Neural progenitor cell (in vitro differentiated cells): ENCODE measurements around the gene INMT. TPM values are rescaled to one million over a fixed set of nuclear protein-coding genes. Genes with fewer than 3 reads are reported as not detected.

Source experiments
- DNase-seq: peaks from one replicate; pipeline ENCODE4 v3.0.0-alpha.2; 2016; ENCODE audit warnings: low spot score
- H2AFZ ChIP-seq: fragments of 200-600 bp; sonication (generic); replicated peaks from 2 replicates; pipeline ENCODE4 v1.6.1; 2016; ENCODE audit warnings: antibody characterized with exemption
- H3F3A ChIP-seq: fragments of 200-600 bp; sonication (generic); 2 replicates; pipeline ENCODE4 v1.6.1; 2016; ENCODE audit warnings: antibody characterized with exemption, low read depth
- H3K27ac ChIP-seq: fragments of 200-600 bp; sonication (generic); 2 replicates; pipeline ENCODE4 v1.5.1; 2016; ENCODE audit warnings: mild to moderate bottlenecking
- H3K27me3 ChIP-seq: fragments of 200-600 bp; sonication (generic); 2 replicates; pipeline ENCODE4 v1.6.1; 2016; ENCODE audit warnings: mild to moderate bottlenecking, moderate library complexity
- H3K36me3 ChIP-seq: fragments of 200-600 bp; sonication (generic); 2 replicates; pipeline ENCODE4 v1.5.1; 2016
- H3K4me1 ChIP-seq: fragments of 200-600 bp; sonication (generic); 2 replicates; pipeline ENCODE4 v1.6.1; 2016; ENCODE audit warnings: mixed run types
- H3K4me2 ChIP-seq: fragments of 200-600 bp; sonication (generic); 2 replicates; pipeline ENCODE4 v1.6.1; 2016
- H3K4me3 ChIP-seq: fragments of 200-600 bp; sonication (generic); 2 replicates; pipeline ENCODE4 v1.5.1; 2016
- H3K79me2 ChIP-seq: fragments of 200-600 bp; sonication (generic); 2 replicates; pipeline ENCODE4 v1.6.1; 2016; ENCODE audit warnings: low read depth
- H3K9ac ChIP-seq: fragments of 200-600 bp; sonication (generic); 2 replicates; pipeline ENCODE4 v1.6.1; 2016
- H3K9me3 ChIP-seq: fragments of 200-600 bp; sonication (generic); 2 replicates; pipeline ENCODE4 v1.5.1; 2016; ENCODE audit warnings: low read depth
- H4K20me1 ChIP-seq: fragments of 200-600 bp; sonication (generic); 2 replicates; pipeline ENCODE4 v1.6.1; 2016; ENCODE audit warnings: low read depth
- H3K27ac Mint-ChIP-seq: 3 replicates; pipeline ENCODE4 v1.8.0; 2021; ENCODE audit warnings: mixed read lengths
- H3K27me3 Mint-ChIP-seq: 2 replicates; pipeline ENCODE4 v1.8.0; 2022; ENCODE audit warnings: low read depth, mild to moderate bottlenecking, inconsistent platforms, moderate library complexity, mixed read lengths; ENCODE audit not compliant: insufficient read depth
- H3K36me3 Mint-ChIP-seq: 3 replicates; pipeline ENCODE4 v1.8.0; 2021; ENCODE audit warnings: mixed read lengths
- H3K4me1 Mint-ChIP-seq: 3 replicates; pipeline ENCODE4 v1.8.0; 2021; ENCODE audit warnings: mixed read lengths
- H3K4me3 Mint-ChIP-seq: 3 replicates; pipeline ENCODE4 v1.8.0; 2021; ENCODE audit warnings: mild to moderate bottlenecking, moderate library complexity, mixed read lengths
- H3K9me3 Mint-ChIP-seq: 3 replicates; pipeline ENCODE4 v1.8.0; 2020; ENCODE audit warnings: mixed read lengths
- CTCF ChIP-seq: fragments of 200-600 bp; sonication (generic); IDR thresholded peaks from 2 replicates; pipeline ENCODE4 v1.5.1; 2017; ENCODE audit warnings: antibody characterized with exemption, mild to moderate bottlenecking
- EZH2 ChIP-seq: fragments of 200-600 bp; sonication (generic); IDR thresholded peaks from 2 replicates; pipeline ENCODE4 v1.6.1; 2017; ENCODE audit warnings: antibody characterized with exemption, mild to moderate bottlenecking, moderate library complexity
- EZH2phosphoT487 ChIP-seq: fragments of 200-600 bp; sonication (generic); IDR thresholded peaks from 2 replicates; pipeline ENCODE4 v1.6.1; 2017; ENCODE audit warnings: antibody characterized with exemption
- total RNA-seq: library from RNA; depleted of rRNA; stranded (reverse); fragments of >200 nt; gene quantifications from 2 replicates; pipeline ENCODE4 v1.2.3, GENCODE V29; 2015; ENCODE audit warnings: low replicate concordance

The INMT gene
- total RNA-seq, 1 donor from 2014 or later: 5.0 TPM

DNA sequence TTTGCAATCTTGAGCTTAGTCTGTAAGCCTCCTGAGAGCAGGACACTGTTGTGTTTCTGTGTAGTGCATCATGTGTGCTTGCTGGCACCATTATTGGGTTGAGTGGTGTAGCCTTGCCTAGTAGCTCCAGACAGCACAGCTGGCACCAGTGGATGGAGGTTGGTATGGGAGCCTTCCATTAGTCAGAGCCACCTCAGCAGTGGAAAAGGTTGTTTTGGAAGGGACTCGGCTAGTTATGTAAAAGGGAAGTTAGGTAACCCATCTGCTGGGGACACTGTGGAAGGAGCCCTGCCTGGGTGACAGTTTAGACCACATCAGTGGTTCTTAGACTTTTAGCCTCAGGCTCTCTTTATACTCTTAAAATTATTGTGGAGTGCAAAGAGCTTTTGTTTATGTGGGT, 35.6 kb downstream of the INMT start:
- Histone ChIP-seq H3K9me3 (no peaks in the 10 kb centered on the region), H3K79me2 (no peaks in the 10 kb centered on the region), H3K27ac (no peak overlapping the region), H3F3A (no peaks in the 10 kb centered on the region), H2AFZ (no peak overlapping the region), H3K4me3 (no peak overlapping the region), H3K27me3 (no peaks in the 10 kb centered on the region), H3K36me3 (no peaks in the 10 kb centered on the region), H3K9ac (no peak overlapping the region), H3K4me2 (no peak overlapping the region), H4K20me1 (no peaks in the 10 kb centered on the region), H3K4me1 (no peaks in the 10 kb centered on the region)
- Mint-ChIP-seq H3K27ac (peak overlapping the region; percentile 36), H3K27me3 (no peaks in the 10 kb centered on the region), H3K9me3 (no peaks in the 10 kb centered on the region), H3K4me1 (no peaks in the 10 kb centered on the region), H3K36me3 (peaks cover 14% of the 10 kb centered on the region), H3K4me3 (no peak overlapping the region)
- TF ChIP-seq EZH2 (no peak), CTCF (no peak), EZH2phosphoT487 (no peak)
- DNase-seq: no peak

DNA sequence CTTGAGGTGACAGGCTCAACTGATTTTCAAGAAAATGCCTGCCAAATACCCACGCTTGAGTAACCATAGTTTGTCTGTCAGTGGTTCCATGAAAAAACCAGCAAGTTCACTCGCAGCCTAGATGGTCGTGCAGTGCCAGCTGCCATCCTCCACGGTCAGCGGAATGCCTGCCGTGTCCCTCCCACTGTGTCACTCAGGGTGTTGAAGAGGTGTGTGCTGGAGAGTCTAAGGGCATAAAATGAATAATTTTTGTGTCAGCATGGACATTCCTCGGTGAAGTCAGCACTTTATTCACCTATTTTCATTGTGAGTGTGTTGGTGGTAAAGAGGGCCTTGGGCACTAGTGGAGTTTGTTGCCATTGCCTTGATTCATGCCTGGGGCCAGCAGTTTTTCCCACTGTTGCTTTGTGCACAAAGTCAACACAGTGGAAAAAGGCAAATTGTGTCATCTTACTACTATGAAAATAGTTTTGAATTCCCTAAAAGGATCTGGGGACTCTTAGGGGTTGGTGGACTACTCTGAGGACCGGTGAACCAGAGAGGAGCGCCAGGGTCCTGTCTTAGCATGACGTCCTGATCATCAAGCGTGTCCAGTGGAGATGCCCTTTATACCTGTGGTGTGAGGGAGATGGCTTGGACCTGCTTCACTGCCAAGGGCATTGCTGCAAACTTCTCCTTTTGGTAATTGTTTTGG, 36.9 kb downstream of the INMT start:
- Histone ChIP-seq H3K79me2 (no peaks in the 10 kb centered on the region), H3K9ac (no peak overlapping the region), H3K36me3 (no peaks in the 10 kb centered on the region), H3K9me3 (no peaks in the 10 kb centered on the region), H3K4me2 (no peak overlapping the region), H3F3A (no peaks in the 10 kb centered on the region), H3K4me1 (no peaks in the 10 kb centered on the region), H2AFZ (no peak overlapping the region), H3K4me3 (no peak overlapping the region), H4K20me1 (peaks cover 2% of the 10 kb centered on the region), H3K27ac (no peak overlapping the region), H3K27me3 (no peaks in the 10 kb centered on the region)
- H3K27ac Mint-ChIP-seq: no peak overlapping the region
- H3K4me3 Mint-ChIP-seq: no peak overlapping the region
- no peak for TF ChIP-seq EZH2
- no peak for TF ChIP-seq CTCF
- TF ChIP-seq EZH2phosphoT487: no peak
- peaks cover 16% of the 10 kb centered on the region for H3K36me3 Mint-ChIP-seq
- H3K9me3 Mint-ChIP-seq: no peaks in the 10 kb centered on the region
- no peaks in the 10 kb centered on the region for H3K27me3 Mint-ChIP-seq
- DNase-seq: no peak
- no peaks in the 10 kb centered on the region for H3K4me1 Mint-ChIP-seq

DNA sequence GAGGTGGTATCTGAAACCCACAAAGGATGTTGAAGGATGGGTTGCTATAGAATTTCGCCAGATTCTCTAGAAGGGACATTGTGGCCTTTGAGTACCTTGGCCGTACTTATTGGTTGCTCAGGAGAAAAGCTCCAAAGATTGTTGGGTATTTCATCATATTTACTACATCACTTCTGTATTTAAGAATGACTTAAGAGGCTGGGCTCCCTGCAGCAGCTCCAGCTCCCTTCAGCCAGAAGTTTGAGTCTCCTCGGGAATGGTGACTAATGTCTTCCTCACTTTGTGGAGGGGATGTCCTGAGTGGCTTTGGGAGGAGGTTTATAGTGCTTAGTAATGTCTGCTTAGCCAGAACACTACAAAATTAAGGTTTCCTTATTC, 37.4 kb downstream of the INMT start:
- no peaks in the 10 kb centered on the region for H3K27me3 ChIP-seq
- no peaks in the 10 kb centered on the region for H3K4me1 ChIP-seq
- TF ChIP-seq CTCF: no peak
- no peak for TF ChIP-seq EZH2phosphoT487
- no peak for TF ChIP-seq EZH2
- no peak overlapping the region for H2AFZ ChIP-seq
- H3K79me2 ChIP-seq: no peaks in the 10 kb centered on the region
- H3K4me2 ChIP-seq: no peak overlapping the region
- H3K27me3 Mint-ChIP-seq: no peaks in the 10 kb centered on the region
- no peaks in the 10 kb centered on the region for H3K36me3 ChIP-seq
- no peak for DNase-seq
- H3K4me3 ChIP-seq: no peak overlapping the region
- no peak overlapping the region for H3K27ac ChIP-seq
- H3K9ac ChIP-seq: no peak overlapping the region
- peaks cover 3% of the 10 kb centered on the region for H4K20me1 ChIP-seq
- H3F3A ChIP-seq: no peaks in the 10 kb centered on the region
- H3K4me3 Mint-ChIP-seq: no peak overlapping the region
- peaks cover 16% of the 10 kb centered on the region for H3K36me3 Mint-ChIP-seq
- H3K27ac Mint-ChIP-seq: no peak overlapping the region
- no peaks in the 10 kb centered on the region for H3K9me3 ChIP-seq
- H3K9me3 Mint-ChIP-seq: no peaks in the 10 kb centered on the region
- no peaks in the 10 kb centered on the region for H3K4me1 Mint-ChIP-seq
